HG02981 (cell line): Measurements from ENCODE around the gene PAK4.

ENCODE experiments used
- ATAC-seq: cut with Tn5 transposase; IDR thresholded peaks from one replicate; pipeline ENCODE4 v1.9.1; 2021; ENCODE audit warnings: mild to moderate bottlenecking, moderate library complexity; ENCODE audit not compliant: unreplicated experiment

PAK4 gene

DNA sequence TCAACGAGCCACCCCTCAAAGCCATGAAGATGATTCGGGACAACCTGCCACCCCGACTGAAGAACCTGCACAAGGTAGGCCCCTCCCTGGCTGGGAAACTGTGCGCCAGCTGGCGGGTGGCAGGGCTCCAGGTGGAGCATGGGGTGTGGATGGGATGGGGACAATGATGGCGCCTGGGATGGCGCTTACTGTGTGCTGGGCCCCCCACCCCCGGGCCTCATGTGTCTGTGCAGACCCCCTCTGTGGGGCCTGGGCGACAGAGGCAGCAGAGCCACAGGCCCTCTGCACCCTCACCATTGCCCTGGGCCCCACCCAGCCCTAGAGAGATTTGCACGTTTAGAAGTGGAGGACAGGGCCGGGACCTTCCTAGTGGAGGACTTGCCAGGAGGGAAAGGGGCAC is 52.1 kb downstream of the PAK4 start:
- no peak for ATAC-seq

GRCh38 chr19:39178296-39179006 is 52.9 kb downstream of the PAK4 start:
- ATAC-seq, result no peak

DNA sequence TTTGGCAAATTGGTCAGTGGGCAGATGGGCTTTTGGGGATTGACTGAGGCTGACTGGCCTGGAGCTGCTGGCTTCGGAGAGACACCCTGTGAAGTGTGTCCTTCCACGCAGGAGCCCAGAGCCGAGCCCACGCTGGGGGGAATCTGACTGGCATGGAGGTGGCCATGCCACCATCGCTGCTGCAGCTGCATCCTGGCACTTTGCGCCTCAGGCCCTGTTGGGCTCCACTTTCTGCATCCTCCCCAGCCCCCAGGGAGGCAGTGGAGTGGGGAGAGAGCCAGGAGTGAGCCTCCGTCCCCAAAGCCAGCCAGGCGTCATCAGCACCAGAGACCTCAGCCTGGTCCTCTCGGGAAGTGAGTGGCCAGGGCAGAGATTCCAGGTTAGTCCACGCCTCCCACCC is 54.2 kb downstream of the PAK4 start:
- no peak for ATAC-seq

- no peak for ATAC-seq
Observed at GRCh38 chr19:39180749-39181148, 55.2 kb downstream of the PAK4 start.

- no peak for ATAC-seq
Observed at GRCh38 chr19:39181500-39182173, 56.1 kb downstream of the PAK4 start.

GRCh38 chr19:39182174-39182505 is 56.6 kb downstream of the PAK4 start:
- no peak for ATAC-seq

DNA sequence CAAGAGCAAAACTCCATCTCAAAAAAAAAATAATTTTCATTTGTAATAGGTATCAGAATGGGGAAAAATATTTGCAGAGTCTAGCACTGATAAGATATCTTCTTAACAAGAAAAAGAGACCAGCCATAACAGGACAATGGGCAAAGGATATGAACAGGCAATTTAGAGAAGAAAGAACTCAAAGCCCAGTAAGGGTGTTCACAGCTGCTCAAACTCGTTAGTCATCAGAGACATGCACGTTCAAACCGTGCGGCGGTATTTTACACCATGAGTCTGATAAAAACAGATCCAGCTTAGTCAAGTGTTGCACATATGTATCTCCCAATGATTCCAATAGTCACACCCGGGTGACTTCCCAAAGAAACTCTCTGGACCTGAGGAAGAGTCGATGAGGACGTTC is 57.5 kb downstream of the PAK4 start:
- ATAC-seq, result no peak

DNA sequence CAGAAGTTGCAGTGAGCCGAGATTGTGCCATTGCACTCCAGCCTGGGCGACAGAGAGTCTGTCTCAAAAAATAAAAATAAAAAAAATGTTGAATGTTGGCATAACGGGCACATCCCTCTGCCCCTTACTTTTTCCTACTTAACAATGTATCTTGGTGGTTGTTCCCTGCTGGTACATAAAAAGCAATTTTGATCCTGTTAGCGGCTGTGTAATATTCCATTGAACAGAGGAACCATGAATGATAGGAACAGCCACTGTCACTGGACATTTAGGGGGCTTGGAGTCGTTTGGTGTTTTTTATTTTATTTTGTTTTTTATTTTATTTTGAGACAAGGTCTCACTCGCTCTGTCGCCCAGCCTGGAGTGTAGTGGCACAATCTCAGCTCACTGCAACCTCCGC is 60.8 kb downstream of the PAK4 start:
- ATAC-seq, result no peak

DNA sequence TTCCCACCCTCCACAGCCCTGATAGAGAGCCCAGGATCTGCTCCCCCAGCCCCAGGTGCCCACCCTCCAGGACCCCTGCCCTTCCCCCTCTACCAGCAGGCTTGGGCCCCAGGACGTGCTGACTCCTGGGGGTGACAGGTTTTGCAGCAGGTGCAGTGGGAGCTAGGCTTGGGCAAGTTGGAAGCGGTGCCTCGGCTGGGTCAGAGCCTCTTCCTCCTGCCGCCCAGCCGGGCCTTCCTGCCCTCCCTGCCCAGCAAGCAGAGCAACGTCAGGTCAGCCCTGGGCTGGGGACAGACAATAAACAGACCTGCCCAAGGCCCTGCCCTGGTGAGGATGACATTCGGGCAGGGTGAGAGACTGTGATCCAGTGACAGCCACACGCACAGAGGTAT is 62.0 kb downstream of the PAK4 start:
- no peak for ATAC-seq

GRCh38 chr19:39188960-39189359 is 63.4 kb downstream of the PAK4 start:
- no peak for ATAC-seq

- no peak for ATAC-seq
Observed at GRCh38 chr19:39190768-39191167, 65.2 kb downstream of the PAK4 start.

DNA sequence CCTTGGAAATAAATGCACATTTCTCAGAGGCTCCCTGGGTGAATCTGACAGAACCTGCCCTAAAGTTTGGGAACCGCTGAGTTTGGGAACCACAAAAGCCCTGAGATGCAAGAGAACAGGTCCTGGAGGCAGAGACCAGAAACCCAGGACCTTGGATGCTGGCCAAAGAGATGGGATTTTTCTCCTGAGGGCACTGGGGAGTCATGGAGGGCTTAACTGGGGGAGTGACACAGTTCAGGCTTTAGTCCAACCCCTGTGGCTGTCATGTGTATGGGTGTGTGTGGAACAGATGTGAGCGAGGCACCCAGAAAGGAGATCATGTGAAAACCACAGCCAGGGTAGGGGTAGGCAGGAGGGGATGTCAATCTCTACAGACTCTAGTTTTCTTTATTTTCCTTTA is 67.3 kb downstream of the PAK4 start:
- no peak for ATAC-seq

DNA sequence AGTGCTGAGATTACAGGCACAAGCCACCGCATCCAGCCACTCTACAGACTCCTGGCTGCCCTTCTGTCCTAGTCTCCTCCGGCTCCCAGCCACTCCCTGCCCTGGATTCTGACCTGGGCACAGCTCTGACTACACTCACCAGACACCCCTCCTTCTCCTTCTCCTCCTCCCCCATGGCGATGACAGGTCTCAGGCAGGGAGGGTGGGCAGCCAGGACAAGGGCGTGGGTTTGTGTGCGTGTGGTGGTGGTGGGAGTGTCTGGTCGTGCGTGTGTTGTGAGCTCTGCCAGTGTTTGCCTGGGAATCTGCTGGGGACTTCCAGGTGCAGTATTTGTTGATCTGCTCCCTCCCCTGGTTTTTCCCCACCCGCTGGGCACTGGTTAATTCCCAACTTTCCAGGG is 68.2 kb downstream of the PAK4 start:
- no peak for ATAC-seq

DNA sequence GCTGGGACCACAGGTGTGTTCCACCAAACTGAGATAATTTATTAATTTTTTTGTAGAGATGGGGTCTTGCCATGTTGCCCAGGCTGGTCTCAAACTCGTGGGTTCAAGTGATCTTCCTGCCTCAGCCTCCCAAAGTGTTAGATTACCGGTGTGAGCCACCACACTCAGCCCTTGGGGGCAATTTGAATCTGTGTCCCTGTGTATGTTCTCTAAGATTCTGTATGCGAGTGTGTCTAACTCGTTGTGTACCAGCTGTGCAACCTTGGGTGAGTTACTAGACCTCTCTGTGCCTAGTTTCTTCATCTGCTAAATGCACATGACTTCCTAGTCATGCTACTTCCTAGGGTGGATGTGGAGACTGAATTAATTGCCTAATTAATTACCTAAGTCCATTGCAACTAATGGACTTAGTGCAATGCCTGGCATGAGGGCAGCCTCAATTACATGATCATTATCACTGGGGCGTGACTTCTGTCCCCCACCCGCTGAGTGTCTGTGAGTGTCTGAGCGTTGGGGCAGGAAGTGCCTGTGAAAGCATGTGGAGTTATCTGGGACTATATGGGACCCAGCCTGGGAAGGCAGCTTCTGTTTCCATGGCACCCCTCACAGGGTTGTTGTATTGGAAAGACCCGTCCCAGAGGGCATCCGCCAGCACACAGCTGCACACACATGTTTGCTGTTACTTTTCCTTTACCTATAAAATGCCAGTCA is 69.4 kb downstream of the PAK4 start:
- ATAC-seq, result no peak

- ATAC-seq, result no peak
Observed at GRCh38 chr19:39195755-39196154, 70.2 kb downstream of the PAK4 start.

GRCh38 chr19:39196320-39196719 is 70.7 kb downstream of the PAK4 start:
- no peak for ATAC-seq

DNA sequence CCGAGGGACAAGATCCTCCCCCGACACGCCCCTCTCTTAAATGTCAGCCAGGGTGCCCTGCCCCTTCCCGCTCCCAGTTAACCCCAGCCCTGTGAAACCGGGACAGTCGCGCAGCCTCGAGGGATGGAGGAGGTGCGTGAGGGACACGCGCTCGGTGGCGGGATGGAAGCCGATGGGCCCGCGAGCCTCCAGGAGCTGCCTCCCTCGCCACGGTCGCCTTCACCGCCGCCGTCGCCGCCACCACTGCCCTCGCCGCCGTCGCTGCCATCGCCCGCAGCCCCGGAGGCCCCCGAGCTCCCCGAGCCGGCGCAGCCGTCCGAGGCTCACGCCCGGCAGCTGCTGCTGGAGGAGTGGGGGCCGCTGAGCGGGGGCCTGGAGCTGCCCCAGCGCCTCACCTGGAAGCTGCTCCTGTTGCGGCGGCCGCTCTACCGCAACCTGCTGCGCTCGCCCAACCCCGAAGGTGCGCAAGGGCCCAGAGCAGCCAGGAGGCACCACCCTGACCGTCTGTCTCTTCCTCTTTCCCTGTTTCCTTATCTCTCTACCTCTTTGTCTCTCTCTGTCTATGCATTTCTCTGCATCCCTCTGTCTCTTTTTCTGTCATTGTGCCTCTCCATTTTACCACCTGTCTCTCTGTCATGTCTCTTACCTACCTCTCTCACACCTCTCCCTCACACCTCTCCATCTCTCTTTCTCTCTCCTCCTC is 71.4 kb downstream of the PAK4 start, which contains the start of gene NCCRP1:
Gene NCCRP1 (plus strand): TSS at position 105 of the 703 bp plus-strand sequence. CDS start 19 bp downstream, at position 124.
- no peak for ATAC-seq

DNA sequence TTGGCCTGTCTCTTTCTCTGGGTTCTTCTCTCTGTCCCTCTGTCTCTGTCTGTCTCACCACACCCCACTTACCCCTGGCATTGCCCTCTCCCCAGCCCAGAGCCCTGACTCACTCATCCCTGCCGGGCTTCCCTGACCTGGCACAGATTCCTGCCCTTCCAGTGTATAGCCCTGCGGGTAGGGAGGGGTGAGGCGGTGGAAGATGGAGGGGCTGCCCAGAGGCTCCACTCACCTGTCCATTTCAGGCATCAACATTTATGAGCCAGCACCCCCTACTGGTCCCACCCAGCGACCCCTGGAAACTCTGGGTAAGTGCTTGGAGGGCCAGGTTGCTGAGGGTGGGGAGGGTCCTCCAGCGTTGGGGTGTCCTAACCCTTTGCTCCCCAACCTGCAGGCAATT is 72.2 kb downstream of the PAK4 start:
- no peak for ATAC-seq

GRCh38 chr19:39199025-39199424 is 73.4 kb downstream of the PAK4 start:
- ATAC-seq, result no peak

DNA sequence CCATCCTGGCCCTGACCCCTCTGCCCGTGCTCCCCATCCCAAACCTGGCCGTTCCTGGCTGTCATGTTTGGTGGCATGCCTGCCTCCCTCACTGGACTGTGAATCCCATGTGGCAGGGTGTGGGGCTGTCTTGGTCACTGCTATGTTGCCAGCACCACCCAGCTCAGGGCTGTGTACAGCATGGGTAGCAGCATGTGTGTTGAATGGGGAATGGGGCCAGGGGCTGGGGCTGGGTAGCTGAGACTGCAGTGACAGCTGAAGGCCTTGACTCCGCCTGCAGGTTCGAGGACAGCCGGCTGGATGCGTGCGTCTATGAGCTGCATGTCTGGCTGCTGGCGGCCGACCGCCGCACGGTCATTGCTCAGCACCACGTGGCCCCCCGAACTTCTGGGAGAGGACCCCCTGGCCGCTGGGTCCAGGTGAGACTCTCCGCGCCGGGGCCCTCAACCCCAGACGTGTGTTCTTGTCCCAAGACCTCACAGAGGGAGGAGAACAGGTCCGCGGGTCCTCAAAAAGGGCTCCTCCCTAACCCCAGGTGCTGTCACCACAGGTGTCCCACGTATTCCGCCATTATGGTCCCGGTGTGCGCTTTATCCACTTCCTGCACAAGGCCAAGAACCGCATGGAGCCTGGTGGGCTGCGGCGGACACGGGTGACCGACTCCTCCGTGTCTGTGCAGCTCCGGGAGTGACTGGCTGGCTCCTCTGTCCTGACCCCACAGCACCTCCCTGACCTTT is 74.6 kb downstream of the PAK4 start:
- no peak for ATAC-seq

DNA sequence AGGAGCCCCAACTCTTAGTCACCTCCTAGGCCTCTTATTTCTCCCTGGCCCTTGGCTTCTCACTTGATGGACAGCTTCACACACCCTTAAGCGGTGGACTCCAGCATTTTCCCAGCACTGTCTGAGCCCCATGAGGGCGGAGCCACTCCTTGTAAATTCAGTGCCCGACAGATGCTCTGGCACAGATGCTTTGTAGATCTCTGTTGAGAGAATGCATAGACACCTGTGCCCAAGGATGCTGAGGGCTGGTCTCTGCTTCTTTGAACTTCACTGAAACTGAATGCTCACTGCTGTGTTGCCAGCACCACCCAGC is 75.2 kb downstream of the PAK4 start:
- ATAC-seq, result no peak
